IgD-negative memory B cell (primary cell): ENCODE measurements around the gene TOPBP1. TPM values are rescaled to one million over a fixed set of nuclear protein-coding genes. Genes with fewer than 3 reads are reported as not detected.

ENCODE experiments used
- H3K27ac Mint-ChIP-seq, 3 donors: one replicate each; pipeline ENCODE4 v1.8.0; 2020 to 2022; ENCODE audit warnings: mild to moderate bottlenecking in 3 of 3, mixed read lengths in 3 of 3, moderate library complexity in 1 of 3
- H3K27me3 Mint-ChIP-seq: one replicate; pipeline ENCODE4 v1.8.0; 2021; ENCODE audit warnings: mixed read lengths
- H3K36me3 Mint-ChIP-seq: one replicate; pipeline ENCODE4 v1.8.0; 2020; ENCODE audit warnings: mild to moderate bottlenecking, mixed read lengths
- H3K4me1 Mint-ChIP-seq, 3 donors: one replicate each; pipeline ENCODE4 v1.8.0; 2020 to 2022; ENCODE audit warnings: mixed read lengths in 3 of 3, mild to moderate bottlenecking in 1 of 3
- H3K4me3 Mint-ChIP-seq, 4 donors: one replicate each; pipeline ENCODE4 v1.8.0; 2020 to 2022; ENCODE audit warnings: mild to moderate bottlenecking in 4 of 4, mixed read lengths in 4 of 4, moderate library complexity in 3 of 4
- H3K9me3 Mint-ChIP-seq, 3 donors: one replicate each; pipeline ENCODE4 v1.8.0; 2020 to 2021; ENCODE audit warnings: mixed read lengths in 3 of 3, mild to moderate bottlenecking in 1 of 3
- polyA plus RNA-seq: library from polyadenylated mRNA; unstranded; fragments of 300-500 nt; fragmentation: Illumina TruSeq; gene quantifications from one replicate; pipeline ENCODE4 v1.2.3, GENCODE V29; 2021

The TOPBP1 gene
- polyA plus RNA-seq = 13.7 TPM

- peak within 1 kb of the TSS; percentile 84 to 98 (median 96) for H3K27ac Mint-ChIP-seq
- peak within 1 kb of the TSS; percentile 95 to 99 (median 98) for H3K4me3 Mint-ChIP-seq
- peaks cover 27 to 33% (median 28%) of the 10 kb centered on the region in 3 donors for H3K4me1 Mint-ChIP-seq
- no peaks in the 10 kb centered on the region for H3K9me3 Mint-ChIP-seq
- H3K36me3 Mint-ChIP-seq = peaks cover 3% of the 10 kb centered on the region
- no peaks in the 10 kb centered on the region for H3K27me3 Mint-ChIP-seq
Observed at GRCh38 chr3:133661454-133662277, at the start of gene TOPBP1. Gene TOPBP1, minus strand, starts transcription at chr3:133661941. Its CDS starts 814 bp downstream, at chr3:133661127.

GRCh38 chr3:133711013-133711412 lies 49.3 kb upstream of the TOPBP1 start:
- no peak overlapping the region for H3K4me3 Mint-ChIP-seq
- H3K27ac Mint-ChIP-seq = no peak overlapping the region
- H3K4me1 Mint-ChIP-seq = no peaks in the 10 kb centered on the region
- H3K9me3 Mint-ChIP-seq = no peaks in the 10 kb centered on the region
- H3K27me3 Mint-ChIP-seq = no peaks in the 10 kb centered on the region
- no peaks in the 10 kb centered on the region for H3K36me3 Mint-ChIP-seq

GRCh38 chr3:133709139-133709750 lies 47.5 kb upstream of the TOPBP1 start:
- Mint-ChIP-seq H3K4me3 (no peak overlapping the region), H3K4me1 (no peaks in the 10 kb centered on the region), H3K27ac (no peak overlapping the region), H3K27me3 (peaks cover 4% of the 10 kb centered on the region), H3K36me3 (no peaks in the 10 kb centered on the region), H3K9me3 (no peaks in the 10 kb centered on the region)

GRCh38 chr3:133706033-133706432 lies 44.3 kb upstream of the TOPBP1 start:
- Mint-ChIP-seq H3K4me1 (no peaks in the 10 kb centered on the region), H3K36me3 (no peaks in the 10 kb centered on the region), H3K27me3 (peaks cover 6% of the 10 kb centered on the region), H3K4me3 (no peak overlapping the region), H3K9me3 (no peaks in the 10 kb centered on the region), H3K27ac (no peak overlapping the region)

GRCh38 chr3:133703915-133704314 lies 42.2 kb upstream of the TOPBP1 start:
- no peaks in the 10 kb centered on the region for H3K4me1 Mint-ChIP-seq
- no peaks in the 10 kb centered on the region for H3K36me3 Mint-ChIP-seq
- H3K9me3 Mint-ChIP-seq = no peaks in the 10 kb centered on the region
- peaks cover 6% of the 10 kb centered on the region for H3K27me3 Mint-ChIP-seq
- no peak overlapping the region for H3K27ac Mint-ChIP-seq
- H3K4me3 Mint-ChIP-seq = no peak overlapping the region

- H3K4me1 Mint-ChIP-seq = no peaks in the 10 kb centered on the region
- no peak overlapping the region for H3K4me3 Mint-ChIP-seq
- H3K27me3 Mint-ChIP-seq = peaks cover 6% of the 10 kb centered on the region
- no peaks in the 10 kb centered on the region for H3K36me3 Mint-ChIP-seq
- H3K9me3 Mint-ChIP-seq = peaks cover 2 to 8% (median 6%) of the 10 kb centered on the region in 3 donors
- H3K27ac Mint-ChIP-seq = no peak overlapping the region
Observed at GRCh38 chr3:133701435-133702358, 40.0 kb upstream of the TOPBP1 start.

- Mint-ChIP-seq H3K36me3 (no peaks in the 10 kb centered on the region), H3K4me1 (no peaks in the 10 kb centered on the region), H3K9me3 (peaks cover 2 to 8% (median 6%) of the 10 kb centered on the region in 3 donors), H3K4me3 (no peak overlapping the region), H3K27ac (no peak overlapping the region), H3K27me3 (peaks cover 4% of the 10 kb centered on the region)
Observed at GRCh38 chr3:133700351-133700750, 38.6 kb upstream of the TOPBP1 start.

- Mint-ChIP-seq H3K36me3 (no peaks in the 10 kb centered on the region), H3K27me3 (peaks cover 4% of the 10 kb centered on the region), H3K27ac (no peak overlapping the region), H3K4me3 (no peak overlapping the region), H3K9me3 (peaks cover 2 to 8% (median 6%) of the 10 kb centered on the region in 3 donors), H3K4me1 (no peaks in the 10 kb centered on the region)
Observed at GRCh38 chr3:133699903-133700302, 38.2 kb upstream of the TOPBP1 start.

GRCh38 chr3:133699467-133699866 lies 37.7 kb upstream of the TOPBP1 start:
- Mint-ChIP-seq H3K27ac (no peak overlapping the region), H3K4me1 (no peaks in the 10 kb centered on the region), H3K36me3 (no peaks in the 10 kb centered on the region), H3K27me3 (peaks cover 2% of the 10 kb centered on the region), H3K9me3 (peaks cover 2 to 8% (median 6%) of the 10 kb centered on the region in 3 donors), H3K4me3 (no peak overlapping the region)

- peaks cover 2 to 8% (median 6%) of the 10 kb centered on the region in 3 donors for H3K9me3 Mint-ChIP-seq
- H3K36me3 Mint-ChIP-seq = no peaks in the 10 kb centered on the region
- peaks cover 2% of the 10 kb centered on the region for H3K27me3 Mint-ChIP-seq
- H3K4me3 Mint-ChIP-seq = no peak overlapping the region
- H3K4me1 Mint-ChIP-seq = no peaks in the 10 kb centered on the region
- H3K27ac Mint-ChIP-seq = no peak overlapping the region
Observed at GRCh38 chr3:133697960-133698359, 36.2 kb upstream of the TOPBP1 start.

- H3K4me3 Mint-ChIP-seq = no peak overlapping the region
- no peaks in the 10 kb centered on the region for H3K4me1 Mint-ChIP-seq
- H3K9me3 Mint-ChIP-seq = peaks cover 2 to 8% (median 6%) of the 10 kb centered on the region in 3 donors
- H3K36me3 Mint-ChIP-seq = no peaks in the 10 kb centered on the region
- H3K27ac Mint-ChIP-seq = no peak overlapping the region
- H3K27me3 Mint-ChIP-seq = no peaks in the 10 kb centered on the region
Observed at GRCh38 chr3:133695560-133696171, 33.9 kb upstream of the TOPBP1 start.

- no peak overlapping the region for H3K4me3 Mint-ChIP-seq
- no peak overlapping the region for H3K27ac Mint-ChIP-seq
- H3K4me1 Mint-ChIP-seq = peaks cover 0 to 2% (median 0%) of the 10 kb centered on the region in 3 donors
- peaks cover 2 to 8% (median 6%) of the 10 kb centered on the region in 3 donors for H3K9me3 Mint-ChIP-seq
- H3K36me3 Mint-ChIP-seq = no peaks in the 10 kb centered on the region
- no peaks in the 10 kb centered on the region for H3K27me3 Mint-ChIP-seq
Observed at GRCh38 chr3:133694288-133695268, 32.8 kb upstream of the TOPBP1 start.

GRCh38 chr3:133693821-133694220 lies 32.1 kb upstream of the TOPBP1 start:
- Mint-ChIP-seq H3K9me3 (peaks cover 2 to 8% (median 6%) of the 10 kb centered on the region in 3 donors), H3K4me1 (peaks cover 0 to 2% (median 0%) of the 10 kb centered on the region in 3 donors), H3K27me3 (no peaks in the 10 kb centered on the region), H3K36me3 (no peaks in the 10 kb centered on the region), H3K4me3 (no peak overlapping the region), H3K27ac (no peak overlapping the region)
